ENCODE measurements around the gene MEG3.

- TF ChIP-seq, protein P1, sequence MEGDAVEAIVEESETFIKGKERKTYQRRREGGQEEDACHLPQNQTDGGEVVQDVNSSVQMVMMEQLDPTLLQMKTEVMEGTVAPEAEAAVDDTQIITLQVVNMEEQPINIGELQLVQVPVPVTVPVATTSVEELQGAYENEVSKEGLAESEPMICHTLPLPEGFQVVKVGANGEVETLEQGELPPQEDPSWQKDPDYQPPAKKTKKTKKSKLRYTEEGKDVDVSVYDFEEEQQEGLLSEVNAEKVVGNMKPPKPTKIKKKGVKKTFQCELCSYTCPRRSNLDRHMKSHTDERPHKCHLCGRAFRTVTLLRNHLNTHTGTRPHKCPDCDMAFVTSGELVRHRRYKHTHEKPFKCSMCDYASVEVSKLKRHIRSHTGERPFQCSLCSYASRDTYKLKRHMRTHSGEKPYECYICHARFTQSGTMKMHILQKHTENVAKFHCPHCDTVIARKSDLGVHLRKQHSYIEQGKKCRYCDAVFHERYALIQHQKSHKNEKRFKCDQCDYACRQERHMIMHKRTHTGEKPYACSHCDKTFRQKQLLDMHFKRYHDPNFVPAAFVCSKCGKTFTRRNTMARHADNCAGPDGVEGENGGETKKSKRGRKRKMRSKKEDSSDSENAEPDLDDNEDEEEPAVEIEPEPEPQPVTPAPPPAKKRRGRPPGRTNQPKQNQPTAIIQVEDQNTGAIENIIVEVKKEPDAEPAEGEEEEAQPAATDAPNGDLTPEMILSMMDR (IDR thresholded peaks at IDR 0.05; ENCODE audit: insufficient read depth, low read length, poor library complexity, severe bottlenecking) = no peak
- no peak for TF ChIP-seq EZH2phosphoT487 (conservative IDR thresholded peaks at IDR 0.05; ENCODE audit: low read length)
Observed at GRCh38 chr14:100828031-100828769, 2.3 kb downstream of the MEG3 start.
